ENCODE measurements around the gene SYNJ2. TPM values are rescaled to one million over a fixed set of nuclear protein-coding genes. Genes with fewer than 3 reads are reported as not detected.

Gene SYNJ2
- total RNA-seq, 4 donors from 2014 or later, result 2.6 to 7.5 (median 5.5) TPM

DNA sequence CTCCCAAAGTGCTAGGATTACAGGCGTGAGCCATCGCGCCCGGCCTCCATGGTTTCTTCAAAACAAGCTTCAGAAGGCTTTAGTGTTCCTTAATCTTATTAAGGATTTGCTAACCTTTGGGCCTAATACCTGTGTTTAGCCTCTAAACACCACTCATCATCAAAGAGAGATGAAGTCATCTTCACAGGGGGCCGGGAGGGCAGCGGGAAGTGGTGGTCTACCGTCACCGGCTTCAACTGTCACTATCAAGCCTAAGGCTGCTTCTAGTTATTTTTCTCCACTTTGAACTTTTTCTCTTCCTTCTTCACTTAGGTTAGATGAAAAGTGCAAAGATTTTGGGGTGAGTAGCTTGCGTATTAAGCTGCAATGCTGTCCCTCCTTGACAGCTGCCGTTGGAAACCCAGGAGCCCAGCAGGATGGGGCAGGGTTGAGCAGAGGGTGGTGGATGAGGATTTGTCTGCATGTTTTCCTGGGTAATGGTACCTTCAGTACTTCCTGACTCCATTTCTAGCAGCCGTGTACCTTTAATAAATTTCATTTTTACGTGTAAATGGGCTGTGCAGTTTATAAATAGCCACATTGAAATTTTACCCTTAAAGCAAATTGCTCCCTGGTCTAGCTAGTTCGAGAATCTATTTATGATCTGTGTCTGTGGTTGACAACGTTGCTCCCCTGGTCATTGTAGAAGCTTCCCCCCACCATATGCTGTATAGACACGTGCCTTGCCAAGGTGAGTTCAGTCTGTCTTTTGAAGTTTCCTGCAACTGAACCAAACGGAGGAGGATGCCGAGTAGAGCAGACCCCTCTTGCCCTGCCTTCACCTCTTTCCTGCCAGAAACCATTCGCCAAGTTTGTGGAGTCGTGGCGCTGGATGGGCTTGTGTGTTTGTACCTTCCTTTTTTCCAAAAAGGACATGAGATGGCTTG lies 64.8 kb downstream of the SYNJ2 start:
- no peak for DNase-seq (ENCODE audit: low spot score in 2 of 2)
- no peak overlapping the region for H3K4me3 ChIP-seq (ENCODE audit: low read depth, poor library complexity, severe bottlenecking)
- TF ChIP-seq, protein P1, sequence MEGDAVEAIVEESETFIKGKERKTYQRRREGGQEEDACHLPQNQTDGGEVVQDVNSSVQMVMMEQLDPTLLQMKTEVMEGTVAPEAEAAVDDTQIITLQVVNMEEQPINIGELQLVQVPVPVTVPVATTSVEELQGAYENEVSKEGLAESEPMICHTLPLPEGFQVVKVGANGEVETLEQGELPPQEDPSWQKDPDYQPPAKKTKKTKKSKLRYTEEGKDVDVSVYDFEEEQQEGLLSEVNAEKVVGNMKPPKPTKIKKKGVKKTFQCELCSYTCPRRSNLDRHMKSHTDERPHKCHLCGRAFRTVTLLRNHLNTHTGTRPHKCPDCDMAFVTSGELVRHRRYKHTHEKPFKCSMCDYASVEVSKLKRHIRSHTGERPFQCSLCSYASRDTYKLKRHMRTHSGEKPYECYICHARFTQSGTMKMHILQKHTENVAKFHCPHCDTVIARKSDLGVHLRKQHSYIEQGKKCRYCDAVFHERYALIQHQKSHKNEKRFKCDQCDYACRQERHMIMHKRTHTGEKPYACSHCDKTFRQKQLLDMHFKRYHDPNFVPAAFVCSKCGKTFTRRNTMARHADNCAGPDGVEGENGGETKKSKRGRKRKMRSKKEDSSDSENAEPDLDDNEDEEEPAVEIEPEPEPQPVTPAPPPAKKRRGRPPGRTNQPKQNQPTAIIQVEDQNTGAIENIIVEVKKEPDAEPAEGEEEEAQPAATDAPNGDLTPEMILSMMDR (IDR thresholded peaks at IDR 0.05), result no peak
- no peak for TF ChIP-seq POLR2A (IDR thresholded peaks at IDR 0.05)
- intact Hi-C loops (cut with DNase I; ENCODE audit: low total_unique reads), result no loop called here
- WGBS, 2 donors, result 82 to 84% methylated on average over 20 of the region's 20 CpGs

DNA sequence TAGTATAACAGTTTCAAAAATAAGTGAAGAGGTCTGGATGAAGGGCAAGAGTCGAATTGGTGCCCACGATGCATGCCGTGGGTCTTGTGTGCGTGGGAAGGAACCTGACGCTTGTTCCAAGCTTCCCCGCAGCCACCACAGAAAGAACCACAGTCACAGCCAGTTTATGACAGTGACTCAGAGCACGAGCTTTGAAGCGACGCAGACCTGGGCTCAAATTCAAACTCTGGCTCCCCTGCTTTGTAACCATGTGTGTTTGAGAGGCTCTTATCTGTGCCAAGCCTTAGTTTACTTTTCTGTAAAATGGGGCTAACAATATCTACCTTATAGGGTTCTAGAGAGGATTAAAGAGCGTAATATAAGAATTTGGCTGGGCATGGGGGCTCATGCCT lies 65.5 kb downstream of the SYNJ2 start:
- 57 to 63% methylated on average over 10 of the region's 10 CpGs for WGBS, 2 donors
- intact Hi-C loops (cut with DNase I; ENCODE audit: low total_unique reads), result no loop called here
- no peak for DNase-seq (ENCODE audit: low spot score in 2 of 2)
- no peak overlapping the region for H3K4me3 ChIP-seq (ENCODE audit: low read depth, poor library complexity, severe bottlenecking)
- TF ChIP-seq, protein P1 (IDR thresholded peaks at IDR 0.05), result no peak
- TF ChIP-seq POLR2A (IDR thresholded peaks at IDR 0.05), result no peak

DNA sequence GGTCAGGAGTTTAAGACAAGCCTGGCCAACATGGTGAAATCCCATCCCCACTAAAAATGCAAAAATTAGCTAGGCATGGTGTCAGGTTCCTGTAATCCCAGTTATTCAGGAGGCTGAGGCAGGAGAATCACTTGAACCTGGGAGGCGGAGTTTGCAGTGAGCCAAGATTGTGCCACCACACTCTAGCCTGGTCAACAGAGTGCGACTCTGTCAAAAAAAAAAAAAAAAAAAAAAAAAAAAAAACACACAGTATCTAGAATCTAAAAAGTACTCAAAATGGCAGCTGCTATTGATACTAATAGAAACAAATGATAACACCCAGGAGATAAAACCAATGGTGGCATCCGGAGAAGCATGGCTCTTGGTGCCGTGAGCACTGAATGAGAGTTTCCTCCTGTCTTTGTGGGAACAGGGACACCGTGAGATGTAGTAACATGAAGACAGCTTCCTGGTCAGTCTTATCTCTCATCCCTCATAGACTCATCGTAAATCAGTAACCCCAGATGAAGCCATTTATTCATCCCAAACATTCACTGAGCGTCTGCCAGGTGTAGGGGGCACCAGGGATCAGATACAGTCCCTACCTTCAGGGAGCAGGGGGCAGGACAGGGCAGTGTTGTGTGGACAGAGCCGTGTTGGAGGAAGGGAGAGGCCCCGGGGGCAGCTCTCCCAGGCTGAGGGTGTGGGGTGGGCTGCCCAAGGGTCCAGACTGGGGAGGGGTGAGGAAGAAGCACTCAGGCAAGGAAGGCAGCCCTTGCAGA lies 66.1 kb downstream of the SYNJ2 start:
- intact Hi-C loops (cut with DNase I; ENCODE audit: low total_unique reads), result no loop called here
- TF ChIP-seq POLR2A (IDR thresholded peaks at IDR 0.05), result no peak
- TF ChIP-seq, protein P1 (IDR thresholded peaks at IDR 0.05), result no peak
- no peak overlapping the region for H3K4me3 ChIP-seq (ENCODE audit: low read depth, poor library complexity, severe bottlenecking)
- WGBS, 2 donors, result 83 to 84% methylated on average over 9 of the region's 9 CpGs
- no peak for DNase-seq (ENCODE audit: low spot score in 2 of 2)

DNA sequence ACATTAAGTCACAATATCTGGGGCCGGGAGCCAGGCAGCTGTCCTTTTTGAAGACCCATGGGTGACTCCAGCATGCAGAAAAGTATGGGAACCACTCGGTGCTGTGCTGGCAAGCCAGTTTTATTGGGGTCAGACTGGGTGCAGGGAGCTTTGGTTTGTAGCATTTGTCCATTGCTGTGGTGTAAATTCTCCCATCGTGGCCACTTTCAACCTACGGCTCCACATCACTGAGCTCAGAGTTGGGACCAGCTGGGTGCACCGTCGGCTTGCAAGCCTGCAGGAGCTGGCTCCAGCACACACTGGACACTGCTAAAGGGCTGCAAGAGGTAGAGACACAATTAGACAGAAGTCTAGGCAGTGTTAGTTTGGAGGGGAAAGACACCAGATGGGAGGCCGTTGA lies 66.9 kb downstream of the SYNJ2 start:
- no peak for DNase-seq (ENCODE audit: low spot score in 2 of 2)
- intact Hi-C loops (cut with DNase I; ENCODE audit: low total_unique reads), result no loop called here

More for the DNA sequence above, 66.9 kb downstream of the SYNJ2 start:
- 93 to 95% methylated on average over 7 of the region's 7 CpGs for WGBS, 2 donors
- H3K4me3 ChIP-seq (ENCODE audit: low read depth, poor library complexity, severe bottlenecking), result no peak overlapping the region
- TF ChIP-seq POLR2A (IDR thresholded peaks at IDR 0.05), result no peak
- TF ChIP-seq, protein P1 (IDR thresholded peaks at IDR 0.05), result no peak
